HEK293 (cell line): ENCODE measurements around the gene FCMR.
A peak's percentile ranks its signal among the peaks of the same experiment; 100 is the strongest.

ENCODE experiments used
- CTCF ChIA-PET: fragments of 350-600 bp; formaldehyde crosslinking; extraction: SDS; loops from one replicate; lab custom pipeline; 2021; ENCODE audit warnings: antibody characterized with exemption; lab: Yijun Ruan, JAX
- POLR2A ChIA-PET: fragments of 300-600 bp; formaldehyde crosslinking; extraction: SDS; loops from one replicate; lab custom pipeline; 2020; ENCODE audit warnings: antibody characterized with exemption, inconsistent platforms; lab: Yijun Ruan, JAX
- H3K27ac ChIP-seq: fragments of 200-500 bp; sonication (Bioruptor generic); 2 replicates; pipeline ENCODE4 v1.5.1; 2014; ENCODE audit warnings: low read depth, low read length, control low read depth, inconsistent platforms; ENCODE audit errors: extremely low read depth
- H3K36me3 ChIP-seq, 2 experiments: fragments of 200-500 bp in 1 of 2; sonication (Bioruptor generic) in 1 of 2; 1 replicate in 1 of 2; 2 replicates in 1 of 2; pipeline ENCODE4 v1.5.1; 2014 to 2017; ENCODE audit warnings: inconsistent platforms in 2 of 2, low read length in 2 of 2; ENCODE audit not compliant: control insufficient read depth in 2 of 2, insufficient read depth in 1 of 2
- H3K4me1 ChIP-seq: fragments of 200-500 bp; sonication (Bioruptor generic); 2 replicates; pipeline ENCODE4 v1.5.1; 2014; ENCODE audit warnings: mild to moderate bottlenecking, low read length, inconsistent platforms; ENCODE audit not compliant: control insufficient read depth, insufficient read depth
- H3K4me3 ChIP-seq: 2 replicates; pipeline ENCODE4 v1.5.1; 2011; ENCODE audit warnings: low read depth, mild to moderate bottlenecking, control low read depth, low read length, moderate library complexity
- H3K9me3 ChIP-seq: fragments of 200-500 bp; sonication (Bioruptor generic); 2 replicates; pipeline ENCODE4 v1.5.1; 2014; ENCODE audit warnings: low read depth, low read length, inconsistent platforms; ENCODE audit not compliant: control insufficient read depth, insufficient read depth
- FEZF1 ChIP-seq: fragments of 450-650 bp; formaldehyde crosslinking; IDR thresholded peaks from 2 replicates; pipeline ENCODE4 v1.5.1; 2016; ENCODE audit warnings: missing biosample characterization, missing genetic modification characterization
- SCRT1 ChIP-seq: fragments of 450-650 bp; formaldehyde crosslinking; IDR thresholded peaks from 2 replicates; pipeline ENCODE4 v1.5.1; 2016; ENCODE audit warnings: missing biosample characterization, missing genetic modification characterization, borderline replicate concordance
- SP3 ChIP-seq: fragments of 450-650 bp; formaldehyde crosslinking; IDR thresholded peaks from 2 replicates; pipeline ENCODE4 v1.5.1; 2016; ENCODE audit warnings: missing biosample characterization, missing genetic modification characterization
- ZBTB21 ChIP-seq: fragments of 450-650 bp; formaldehyde crosslinking; IDR thresholded peaks from 2 replicates; pipeline ENCODE4 v1.5.1; 2017; ENCODE audit warnings: missing biosample characterization, missing genetic modification characterization
- ZFHX2 ChIP-seq: fragments of 450-650 bp; formaldehyde crosslinking; conservative IDR thresholded peaks from 2 replicates; pipeline ENCODE4 v1.5.1; 2016; ENCODE audit warnings: missing biosample characterization, missing genetic modification characterization
- ZNF112 ChIP-seq: fragments of 450-650 bp; formaldehyde crosslinking; IDR thresholded peaks from 2 replicates; pipeline ENCODE4 v1.5.0; 2017; ENCODE audit warnings: missing biosample characterization, missing genetic modification characterization
- ZNF132 ChIP-seq: fragments of 450-650 bp; formaldehyde crosslinking; IDR thresholded peaks from 2 replicates; pipeline ENCODE4 v1.5.1; 2017; ENCODE audit warnings: missing biosample characterization, missing genetic modification characterization, borderline replicate concordance
- ZNF133 ChIP-seq: fragments of 450-650 bp; formaldehyde crosslinking; IDR thresholded peaks from 2 replicates; pipeline ENCODE4 v1.5.1; 2016; ENCODE audit warnings: missing biosample characterization, missing genetic modification characterization
- ZNF138 ChIP-seq: fragments of 450-650 bp; formaldehyde crosslinking; IDR thresholded peaks from 2 replicates; pipeline ENCODE4 v1.5.1; 2016; ENCODE audit warnings: missing biosample characterization, missing genetic modification characterization, borderline replicate concordance
- ZNF175 ChIP-seq: fragments of 450-650 bp; formaldehyde crosslinking; IDR thresholded peaks from 2 replicates; pipeline ENCODE4 v1.5.1; 2016; ENCODE audit warnings: missing biosample characterization, missing genetic modification characterization
- ZNF184 ChIP-seq: fragments of 450-650 bp; IDR thresholded peaks from 2 replicates; pipeline ENCODE4 v1.5.1; 2018; ENCODE audit warnings: missing biosample characterization, mild to moderate bottlenecking, missing genetic modification characterization
- ZNF223 ChIP-seq: fragments of 450-650 bp; formaldehyde crosslinking; IDR thresholded peaks from 2 replicates; pipeline ENCODE4 v1.5.1; 2016; ENCODE audit warnings: missing biosample characterization, missing genetic modification characterization
- ZNF302 ChIP-seq: fragments of 450-650 bp; formaldehyde crosslinking; IDR thresholded peaks from 2 replicates; pipeline ENCODE4 v1.5.1; 2016; ENCODE audit warnings: missing biosample characterization, missing genetic modification characterization, low read depth
- ZNF529 ChIP-seq: fragments of 450-650 bp; formaldehyde crosslinking; IDR thresholded peaks from 2 replicates; pipeline ENCODE4 v1.5.1; 2017; ENCODE audit warnings: missing genetic modification characterization, missing biosample characterization; ENCODE audit not compliant: insufficient replicate concordance
- ZNF549 ChIP-seq: fragments of 450-650 bp; IDR thresholded peaks from 2 replicates; pipeline ENCODE4 v1.5.1; 2018; ENCODE audit warnings: missing biosample characterization, missing genetic modification characterization, mild to moderate bottlenecking, inconsistent platforms, moderate library complexity
- ZNF623 ChIP-seq: fragments of 450-650 bp; formaldehyde crosslinking; IDR thresholded peaks from 2 replicates; pipeline ENCODE4 v1.5.1; 2016; ENCODE audit warnings: missing biosample characterization, missing genetic modification characterization
- ZNF654 ChIP-seq: fragments of 450-650 bp; formaldehyde crosslinking; IDR thresholded peaks from 2 replicates; pipeline ENCODE4 v1.5.1; 2016; ENCODE audit warnings: low read depth, missing biosample characterization, missing genetic modification characterization
- ZNF660 ChIP-seq: fragments of 450-650 bp; IDR thresholded peaks from 2 replicates; pipeline ENCODE4 v1.5.1; 2018; ENCODE audit warnings: missing biosample characterization, mild to moderate bottlenecking, missing genetic modification characterization
- ZNF670 ChIP-seq: fragments of 450-650 bp; formaldehyde crosslinking; IDR thresholded peaks from 2 replicates; pipeline ENCODE4 v1.5.1; 2016; ENCODE audit warnings: missing biosample characterization, missing genetic modification characterization, low read depth
- ZSCAN23 ChIP-seq: fragments of 450-650 bp; formaldehyde crosslinking; IDR thresholded peaks from 2 replicates; pipeline ENCODE4 v1.5.1; 2016; ENCODE audit warnings: missing biosample characterization, missing genetic modification characterization
- ZSCAN30 ChIP-seq: fragments of 450-650 bp; IDR thresholded peaks from 2 replicates; pipeline ENCODE4 v1.5.1; 2018; ENCODE audit warnings: missing biosample characterization, mild to moderate bottlenecking, missing genetic modification characterization, moderate library complexity
- TF ChIP-seq, protein P1 (sequence below): fragments of 450-650 bp; formaldehyde crosslinking; IDR thresholded peaks from 2 replicates; pipeline ENCODE4 v1.5.1; 2016; ENCODE audit warnings: missing biosample characterization, missing genetic modification characterization
- TF ChIP-seq, protein P2 (sequence below): fragments of 450-650 bp; formaldehyde crosslinking; IDR thresholded peaks from 2 replicates; pipeline ENCODE4 v1.5.1; 2016; ENCODE audit warnings: missing biosample characterization, missing genetic modification characterization, low read depth
- TF ChIP-seq, protein P3 (sequence below): fragments of 450-650 bp; formaldehyde crosslinking; IDR thresholded peaks from 2 replicates; pipeline ENCODE4 v1.5.1; 2016; ENCODE audit warnings: missing biosample characterization, missing genetic modification characterization

Gene FCMR

DNA sequence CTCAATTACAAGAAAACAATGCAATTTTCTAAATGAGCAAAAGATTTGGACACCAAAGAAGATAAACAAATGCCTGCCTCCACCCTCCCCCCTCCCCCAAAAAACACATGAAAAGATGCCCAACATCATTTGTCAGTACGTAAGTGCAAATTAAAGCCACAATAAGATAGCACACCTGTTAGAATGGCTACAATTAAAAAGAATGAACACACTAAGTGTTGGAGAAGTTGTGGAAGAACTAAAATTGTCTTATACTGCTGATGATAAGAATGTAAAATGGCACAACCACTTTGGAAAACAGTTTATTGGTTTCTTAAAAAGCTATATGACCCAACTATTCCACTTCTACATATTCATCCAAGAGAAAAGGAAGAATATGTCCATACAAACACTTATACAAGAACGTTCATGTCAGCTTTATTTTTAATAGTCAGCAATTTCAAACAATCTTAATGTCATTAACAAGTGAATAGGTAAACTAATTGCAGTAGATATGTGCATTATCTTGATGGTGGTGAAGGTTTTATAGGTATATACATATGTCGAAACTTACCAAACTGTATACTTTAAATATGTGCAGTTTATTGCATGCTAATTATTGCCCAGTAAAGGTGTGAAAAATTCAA, 45.9 kb downstream of the FCMR start:
- CTCF ChIA-PET: no interaction called here
- H3K36me3 ChIP-seq: no peaks in the 10 kb centered on the region
- TF ChIP-seq ZNF184 (tag by site-specific recombination): peak; percentile 97
- TF ChIP-seq, protein P1, sequence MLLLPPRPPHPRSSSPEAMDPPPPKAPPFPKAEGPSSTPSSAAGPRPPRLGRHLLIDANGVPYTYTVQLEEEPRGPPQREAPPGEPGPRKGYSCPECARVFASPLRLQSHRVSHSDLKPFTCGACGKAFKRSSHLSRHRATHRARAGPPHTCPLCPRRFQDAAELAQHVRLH: no peak
- no peak for TF ChIP-seq ZNF660 (tag by site-specific recombination)
- no peak for TF ChIP-seq ZNF138 (tag by site-specific recombination)
- no peak for TF ChIP-seq ZNF175
- TF ChIP-seq FEZF1: no peak
- H3K27ac ChIP-seq: no peak overlapping the region
- no peak overlapping the region for H3K4me3 ChIP-seq
- POLR2A ChIA-PET: no interaction called here
- H3K9me3 ChIP-seq: no peaks in the 10 kb centered on the region
- H3K4me1 ChIP-seq: no peaks in the 10 kb centered on the region

DNA sequence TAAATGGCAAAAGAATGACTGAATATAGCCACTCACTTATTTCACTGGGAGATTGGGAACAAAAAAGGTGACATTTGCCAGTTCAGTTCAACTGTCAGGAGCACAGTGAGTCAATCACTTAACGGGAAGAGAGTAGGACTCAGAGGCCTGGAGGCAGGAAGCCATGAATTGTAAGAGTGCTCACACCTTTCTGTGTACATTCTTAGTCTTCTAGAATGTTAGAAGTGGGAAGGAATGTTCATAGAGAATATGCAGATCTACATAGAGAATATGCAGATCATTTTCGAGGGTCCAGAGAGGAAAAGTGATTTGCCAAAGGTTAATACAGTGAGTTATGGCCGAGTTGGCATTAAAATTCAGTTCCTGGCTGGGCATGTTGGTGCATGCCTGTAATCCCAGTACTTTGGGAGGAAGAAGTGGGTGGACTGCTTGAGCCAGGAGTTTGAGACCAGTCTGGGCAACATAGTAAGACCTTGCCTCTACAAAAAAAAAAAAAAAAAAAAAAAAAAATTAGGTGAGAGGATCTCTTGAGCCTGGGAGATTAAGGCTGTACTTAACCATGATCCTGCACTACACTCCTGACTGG, 48.0 kb downstream of the FCMR start:
- H3K4me3 ChIP-seq: no peak overlapping the region
- H3K27ac ChIP-seq: no peak overlapping the region
- TF ChIP-seq, protein P2, sequence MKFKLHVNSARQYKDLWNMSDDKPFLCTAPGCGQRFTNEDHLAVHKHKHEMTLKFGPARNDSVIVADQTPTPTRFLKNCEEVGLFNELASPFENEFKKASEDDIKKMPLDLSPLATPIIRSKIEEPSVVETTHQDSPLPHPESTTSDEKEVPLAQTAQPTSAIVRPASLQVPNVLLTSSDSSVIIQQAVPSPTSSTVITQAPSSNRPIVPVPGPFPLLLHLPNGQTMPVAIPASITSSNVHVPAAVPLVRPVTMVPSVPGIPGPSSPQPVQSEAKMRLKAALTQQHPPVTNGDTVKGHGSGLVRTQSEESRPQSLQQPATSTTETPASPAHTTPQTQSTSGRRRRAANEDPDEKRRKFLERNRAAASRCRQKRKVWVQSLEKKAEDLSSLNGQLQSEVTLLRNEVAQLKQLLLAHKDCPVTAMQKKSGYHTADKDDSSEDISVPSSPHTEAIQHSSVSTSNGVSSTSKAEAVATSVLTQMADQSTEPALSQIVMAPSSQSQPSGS (tag by site-specific recombination): no peak
- no peak for TF ChIP-seq SP3 (tag by site-specific recombination)
- no peak for TF ChIP-seq ZNF132
- no peak for TF ChIP-seq ZNF529 (tag by site-specific recombination)
- TF ChIP-seq SCRT1 (tag by site-specific recombination): no peak
- no peak for TF ChIP-seq ZSCAN23 (tag by site-specific recombination)
- no peak for TF ChIP-seq ZFHX2 (tag by site-specific recombination)
- TF ChIP-seq ZNF302 (tag by site-specific recombination): no peak
- TF ChIP-seq ZNF654 (tag by site-specific recombination): no peak
- TF ChIP-seq ZBTB21 (tag by site-specific recombination): no peak
- TF ChIP-seq ZSCAN30: no peak
- no peak for TF ChIP-seq ZNF112 (tag by site-specific recombination)
- no peak for TF ChIP-seq ZNF623 (tag by site-specific recombination)
- no peak for TF ChIP-seq ZNF223
- TF ChIP-seq FEZF1: no peak
- TF ChIP-seq ZNF670 (tag by site-specific recombination): no peak
- TF ChIP-seq, protein P3, sequence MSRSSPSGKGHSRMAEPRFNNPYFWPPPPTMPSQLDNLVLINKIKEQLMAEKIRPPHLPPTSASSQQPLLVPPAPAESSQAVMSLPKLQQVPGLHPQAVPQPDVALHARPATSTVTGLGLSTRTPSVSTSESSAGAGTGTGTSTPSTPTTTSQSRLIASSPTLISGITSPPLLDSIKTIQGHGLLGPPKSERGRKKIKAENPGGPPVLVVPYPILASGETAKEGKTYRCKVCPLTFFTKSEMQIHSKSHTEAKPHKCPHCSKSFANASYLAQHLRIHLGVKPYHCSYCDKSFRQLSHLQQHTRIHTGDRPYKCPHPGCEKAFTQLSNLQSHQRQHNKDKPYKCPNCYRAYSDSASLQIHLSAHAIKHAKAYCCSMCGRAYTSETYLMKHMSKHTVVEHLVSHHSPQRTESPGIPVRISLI (tag by site-specific recombination): no peak
- TF ChIP-seq ZNF549: no peak
- TF ChIP-seq ZNF133: no peak
- ChIA-PET POLR2A (no interaction called here), CTCF (interaction anchor here (0.6 to 1.8 kb wide), 6 partner anchors 9 to 232 kb away, joined by 3 to 6 read pairs (median 3); partner anchors contain the start of gene IL20)
- no peaks in the 10 kb centered on the region for H3K9me3 ChIP-seq
- no peaks in the 10 kb centered on the region for H3K36me3 ChIP-seq
- no peaks in the 10 kb centered on the region for H3K4me1 ChIP-seq
